Activated naive CD8-positive, alpha-beta T cell treated with anti-CD3 and anti-CD28 coated beads for 36 hours (primary cell): ENCODE results near the gene WDR31. TPM values are rescaled to one million over a fixed set of nuclear protein-coding genes. Genes with fewer than 3 reads are reported as not detected.
A peak's percentile ranks its signal among the peaks of the same experiment; 100 is the strongest.
"Not testable (repeated sequence)": the region's sequence is repeated elsewhere in the genome, so short reads cannot be mapped to it uniquely, and the experiment has no call there.

Experiments used
- DNase-seq: peaks from one replicate; pipeline ENCODE4 v3.0.0; 2021
- H3K27ac Mint-ChIP-seq: one replicate; pipeline ENCODE4 v1.8.0; 2022; ENCODE audit warnings: mild to moderate bottlenecking, moderate library complexity, mixed read lengths
- H3K27me3 Mint-ChIP-seq: one replicate; pipeline ENCODE4 v1.8.0; 2022; ENCODE audit warnings: mild to moderate bottlenecking, mixed read lengths
- H3K36me3 Mint-ChIP-seq: one replicate; pipeline ENCODE4 v1.8.0; 2021; ENCODE audit warnings: mild to moderate bottlenecking, mixed read lengths
- H3K4me1 Mint-ChIP-seq: one replicate; pipeline ENCODE4 v1.8.0; 2021; ENCODE audit warnings: mixed read lengths
- H3K4me3 Mint-ChIP-seq: one replicate; pipeline ENCODE4 v1.8.0; 2022; ENCODE audit warnings: mild to moderate bottlenecking, moderate library complexity, mixed read lengths
- H3K9me3 Mint-ChIP-seq: one replicate; pipeline ENCODE4 v1.8.0; 2022; ENCODE audit warnings: mixed read lengths
- total RNA-seq, 2 experiments: library from RNA; stranded (reverse); gene quantifications; one replicate each; pipeline ENCODE4 v1.2.3, GENCODE V29; 2021

The WDR31 gene
- 1 to 10 TPM; 2.4 to 2.9 TPM for total RNA-seq

DNA sequence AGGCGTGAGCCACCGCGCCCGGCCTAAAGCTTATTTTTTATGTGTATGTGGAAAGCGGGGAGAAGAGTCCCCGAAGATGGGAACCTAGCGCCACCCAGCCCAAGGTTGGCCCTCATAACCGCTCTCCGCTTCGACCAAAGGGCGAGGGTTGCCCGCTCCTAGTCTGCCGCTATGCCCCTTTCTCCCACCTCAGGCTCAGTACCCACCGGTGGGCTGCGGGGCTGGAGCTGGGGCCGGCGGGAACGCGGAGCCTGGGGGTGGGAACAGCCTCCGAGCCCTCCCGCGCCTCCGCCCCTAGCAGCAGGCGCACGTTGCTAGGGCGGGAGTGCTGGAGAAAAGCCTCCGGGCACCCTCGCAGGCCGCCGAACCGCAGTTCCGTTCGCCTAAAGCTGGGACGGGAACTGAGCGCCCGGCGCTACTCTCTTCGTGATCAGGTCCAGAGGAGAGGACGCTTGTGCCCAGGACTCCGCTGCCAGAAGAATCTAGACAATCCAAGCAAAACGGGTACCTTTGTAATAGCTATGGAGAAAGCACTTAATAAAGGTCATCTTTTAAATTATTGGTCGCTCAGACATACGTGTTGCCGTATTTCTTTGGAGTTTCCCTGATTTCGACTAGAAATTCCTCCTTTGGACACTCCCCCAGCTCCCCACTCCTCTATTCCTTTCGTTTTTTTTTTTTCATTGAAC is at the start of gene WDR31:
Gene WDR31, minus strand, starts transcription at position 265 of the 689 bp plus-strand sequence. CDS start 8,253 bp downstream, outside the sequence.
- peaks cover 38% of the 10 kb centered on the region for H3K4me1 Mint-ChIP-seq
- H3K9me3 Mint-ChIP-seq = peaks cover 2% of the 10 kb centered on the region
- H3K4me3 Mint-ChIP-seq = peak within 1 kb of the TSS; percentile 87
- no peaks in the 10 kb centered on the region for H3K36me3 Mint-ChIP-seq
- DNase-seq = peak; percentile 86
- peak within 1 kb of the TSS; percentile 65 for H3K27ac Mint-ChIP-seq
- H3K27me3 Mint-ChIP-seq = peaks cover 6% of the 10 kb centered on the region

- Mint-ChIP-seq H3K9me3 (no peaks in the 10 kb centered on the region), H3K27me3 (no peaks in the 10 kb centered on the region), H3K36me3 (peaks cover 7% of the 10 kb centered on the region), H3K4me1 (no peaks in the 10 kb centered on the region), H3K27ac (no peak overlapping the region), H3K4me3 (no peak overlapping the region)
- DNase-seq = no peak
Observed at GRCh38 chr9:113389451-113389850, 49.4 kb upstream of the WDR31 start.

- peaks cover 7% of the 10 kb centered on the region for H3K36me3 Mint-ChIP-seq
- DNase-seq = no peak
- H3K27ac Mint-ChIP-seq = no peak overlapping the region
- no peak overlapping the region for H3K4me3 Mint-ChIP-seq
- no peaks in the 10 kb centered on the region for H3K27me3 Mint-ChIP-seq
- H3K9me3 Mint-ChIP-seq = no peaks in the 10 kb centered on the region
- H3K4me1 Mint-ChIP-seq = no peaks in the 10 kb centered on the region
Observed at GRCh38 chr9:113388833-113389232, 48.8 kb upstream of the WDR31 start.

GRCh38 chr9:113387560-113388230 is 47.6 kb upstream of the WDR31 start:
- no peaks in the 10 kb centered on the region for H3K27me3 Mint-ChIP-seq
- H3K4me3 Mint-ChIP-seq = no peak overlapping the region
- H3K36me3 Mint-ChIP-seq = peaks cover 7% of the 10 kb centered on the region

GRCh38 chr9:113386571-113387393 is 46.7 kb upstream of the WDR31 start:
- Mint-ChIP-seq H3K9me3 (no peaks in the 10 kb centered on the region), H3K36me3 (peaks cover 7% of the 10 kb centered on the region), H3K27me3 (no peaks in the 10 kb centered on the region)

More at GRCh38 chr9:113387560-113388230, 47.6 kb upstream of the WDR31 start:
- DNase-seq = no peak
- no peaks in the 10 kb centered on the region for H3K4me1 Mint-ChIP-seq
- no peaks in the 10 kb centered on the region for H3K9me3 Mint-ChIP-seq
- H3K27ac Mint-ChIP-seq = no peak overlapping the region

DNA sequence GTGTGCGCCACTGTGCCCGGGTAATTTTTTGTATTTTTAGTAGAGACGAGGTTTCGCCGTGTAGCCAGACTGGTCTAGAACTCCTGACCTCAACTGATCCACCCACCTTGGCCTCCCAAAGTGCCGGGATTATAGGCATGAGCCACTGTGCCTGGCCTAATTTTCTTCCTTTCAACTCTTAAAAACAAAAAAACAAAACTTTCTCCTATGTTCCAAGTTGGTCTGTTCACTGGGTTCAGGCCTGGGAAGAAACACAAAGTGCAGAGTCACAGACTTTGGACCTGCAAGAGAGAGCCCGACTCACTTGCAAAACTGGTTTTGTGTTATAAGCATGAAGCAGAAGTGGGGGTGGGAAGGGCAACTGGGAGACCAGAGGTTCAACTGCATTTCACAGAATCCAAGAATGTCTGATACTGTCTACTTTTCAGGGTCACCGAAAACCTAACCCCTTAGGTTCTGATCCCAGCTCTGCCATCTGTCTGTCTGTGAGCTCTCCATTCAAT is 41.9 kb upstream of the WDR31 start:
- H3K9me3 Mint-ChIP-seq = no peaks in the 10 kb centered on the region
- H3K27ac Mint-ChIP-seq = no peak overlapping the region
- no peak overlapping the region for H3K4me3 Mint-ChIP-seq
- no peaks in the 10 kb centered on the region for H3K27me3 Mint-ChIP-seq
- H3K36me3 Mint-ChIP-seq = no peaks in the 10 kb centered on the region
- peaks cover 1% of the 10 kb centered on the region for H3K4me1 Mint-ChIP-seq
- no peak for DNase-seq

More at GRCh38 chr9:113386571-113387393, 46.7 kb upstream of the WDR31 start:
- H3K4me1 Mint-ChIP-seq = no peaks in the 10 kb centered on the region
- DNase-seq = no peak
- no peak overlapping the region for H3K4me3 Mint-ChIP-seq
- no peak overlapping the region for H3K27ac Mint-ChIP-seq

DNA sequence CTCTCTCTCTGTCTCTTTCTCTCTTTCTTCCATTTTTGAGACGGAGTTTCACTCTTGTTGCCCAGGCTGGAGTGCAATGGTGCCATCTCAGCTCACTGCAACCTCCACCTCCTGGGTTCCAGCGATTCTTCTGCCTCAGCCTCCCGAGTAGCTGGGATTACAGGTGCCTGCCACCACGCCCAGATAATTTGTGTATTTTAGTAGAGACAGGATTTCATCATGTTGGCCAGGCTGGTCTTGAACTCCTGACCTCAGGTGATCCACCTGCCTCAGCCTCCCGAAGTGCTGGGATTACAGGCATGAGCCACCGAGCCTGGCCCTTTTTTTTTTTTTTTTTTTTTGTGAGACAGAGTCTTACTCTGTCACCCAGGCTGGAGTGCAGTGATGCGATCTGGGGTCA is 41.4 kb upstream of the WDR31 start:
- not testable (repeated sequence) for H3K4me3 Mint-ChIP-seq, H3K27me3 Mint-ChIP-seq, H3K4me1 Mint-ChIP-seq, H3K27ac Mint-ChIP-seq, H3K9me3 Mint-ChIP-seq, H3K36me3 Mint-ChIP-seq, DNase-seq

DNA sequence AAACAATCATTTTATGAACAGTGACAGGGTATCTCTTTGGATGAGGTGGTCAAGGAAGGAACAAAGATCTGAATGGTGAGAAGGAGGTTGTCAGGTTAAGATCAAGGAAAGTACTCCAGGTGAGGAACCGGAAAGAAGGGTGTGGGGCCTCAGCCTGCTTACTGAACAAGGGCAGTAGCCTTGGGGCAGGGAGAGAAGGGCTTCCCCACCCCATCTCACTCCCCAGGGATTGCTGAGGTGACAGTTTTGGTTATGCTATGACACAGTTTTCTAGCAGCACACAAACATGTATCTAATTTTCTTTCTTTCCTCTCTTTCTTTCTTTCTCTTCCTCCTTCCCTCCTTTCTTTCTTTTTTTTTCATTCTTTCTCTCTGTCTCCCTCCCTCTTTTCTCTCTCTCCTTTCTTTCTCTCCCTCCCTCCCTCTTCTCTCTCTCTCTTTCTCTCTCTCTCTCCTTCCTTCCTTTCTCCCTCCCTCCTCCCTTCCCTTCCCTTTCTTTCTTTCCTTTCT is 40.8 kb upstream of the WDR31 start:
- Mint-ChIP-seq H3K36me3 (no peaks in the 10 kb centered on the region), H3K4me1 (peaks cover 2% of the 10 kb centered on the region), H3K27ac (no peak overlapping the region), H3K9me3 (no peaks in the 10 kb centered on the region), H3K4me3 (no peak overlapping the region), H3K27me3 (no peaks in the 10 kb centered on the region)
- DNase-seq = no peak

DNA sequence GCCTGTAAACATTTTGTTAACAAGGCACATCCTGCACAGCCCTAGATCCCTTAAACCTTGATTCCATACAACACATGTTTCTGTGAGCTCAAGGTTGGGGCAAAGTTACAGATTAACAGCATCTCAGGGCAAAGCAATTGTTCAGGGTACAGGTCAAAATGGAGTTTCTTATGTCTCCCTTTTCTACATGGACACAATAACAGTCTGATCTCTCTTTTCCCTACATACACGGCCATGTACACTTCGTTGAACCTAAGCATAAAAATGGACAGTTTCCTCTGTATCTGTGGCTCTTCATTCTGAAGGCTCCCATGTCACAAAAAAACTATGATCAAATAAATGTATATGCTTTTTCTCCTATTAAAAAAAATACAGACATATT is 39.7 kb upstream of the WDR31 start:
- H3K27ac Mint-ChIP-seq, H3K4me3 Mint-ChIP-seq, H3K27me3 Mint-ChIP-seq, DNase-seq, H3K36me3 Mint-ChIP-seq, H3K9me3 Mint-ChIP-seq: not testable (repeated sequence)
- peaks cover 12% of the 10 kb centered on the region for H3K4me1 Mint-ChIP-seq

DNA sequence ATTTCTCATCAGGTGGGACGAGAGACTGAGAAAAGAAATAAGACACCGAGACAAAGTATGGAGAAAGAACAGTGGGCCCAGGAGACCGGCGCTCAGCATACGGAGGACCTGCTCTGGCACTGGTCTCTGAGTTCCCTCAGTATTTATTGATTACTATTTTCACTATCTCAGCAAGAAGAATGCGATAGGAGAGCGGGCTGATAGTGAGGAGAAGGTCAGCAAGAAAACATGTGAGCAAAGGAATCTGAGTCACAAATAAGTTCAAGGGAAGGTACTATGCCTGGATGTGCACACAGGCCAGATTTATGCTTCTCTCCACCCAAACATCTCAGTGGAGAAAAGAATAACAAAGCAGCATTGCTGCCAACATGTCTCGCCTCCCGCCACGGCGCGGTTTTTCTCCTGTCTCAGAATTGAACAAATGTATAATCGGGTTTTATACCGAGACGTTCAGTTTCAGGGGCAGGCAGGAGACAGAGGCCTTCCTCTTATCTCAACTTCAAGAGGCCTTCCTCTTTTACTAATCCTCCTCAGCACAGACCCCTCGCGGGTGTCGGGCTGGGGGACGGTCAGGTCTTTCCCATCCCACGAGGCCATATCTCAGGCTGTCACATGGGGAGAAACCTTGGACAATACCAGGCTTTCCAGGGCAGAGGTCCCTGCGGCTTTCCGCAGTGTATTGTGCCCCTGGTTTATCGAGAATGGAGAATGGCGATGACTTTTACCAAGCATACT is 39.2 kb upstream of the WDR31 start:
- not testable (repeated sequence) for H3K27ac Mint-ChIP-seq, H3K4me3 Mint-ChIP-seq, H3K9me3 Mint-ChIP-seq, DNase-seq, H3K27me3 Mint-ChIP-seq, H3K36me3 Mint-ChIP-seq
- peaks cover 14% of the 10 kb centered on the region for H3K4me1 Mint-ChIP-seq

GRCh38 chr9:113376634-113377567 is 36.8 kb upstream of the WDR31 start, which contains the start of gene HDHD3:
Gene HDHD3 (minus strand): TSS chr9:113376986. CDS start chr9:113374354, 2,632 bp downstream.
- Mint-ChIP-seq H3K4me1 (peaks cover 14% of the 10 kb centered on the region), H3K27me3 (no peaks in the 10 kb centered on the region), H3K36me3 (peaks cover 8% of the 10 kb centered on the region), H3K9me3 (no peaks in the 10 kb centered on the region), H3K27ac (peak within 1 kb of the TSS; percentile 79), H3K4me3 (peak within 1 kb of the TSS; percentile 83)
- peak; percentile 84 for DNase-seq

DNA sequence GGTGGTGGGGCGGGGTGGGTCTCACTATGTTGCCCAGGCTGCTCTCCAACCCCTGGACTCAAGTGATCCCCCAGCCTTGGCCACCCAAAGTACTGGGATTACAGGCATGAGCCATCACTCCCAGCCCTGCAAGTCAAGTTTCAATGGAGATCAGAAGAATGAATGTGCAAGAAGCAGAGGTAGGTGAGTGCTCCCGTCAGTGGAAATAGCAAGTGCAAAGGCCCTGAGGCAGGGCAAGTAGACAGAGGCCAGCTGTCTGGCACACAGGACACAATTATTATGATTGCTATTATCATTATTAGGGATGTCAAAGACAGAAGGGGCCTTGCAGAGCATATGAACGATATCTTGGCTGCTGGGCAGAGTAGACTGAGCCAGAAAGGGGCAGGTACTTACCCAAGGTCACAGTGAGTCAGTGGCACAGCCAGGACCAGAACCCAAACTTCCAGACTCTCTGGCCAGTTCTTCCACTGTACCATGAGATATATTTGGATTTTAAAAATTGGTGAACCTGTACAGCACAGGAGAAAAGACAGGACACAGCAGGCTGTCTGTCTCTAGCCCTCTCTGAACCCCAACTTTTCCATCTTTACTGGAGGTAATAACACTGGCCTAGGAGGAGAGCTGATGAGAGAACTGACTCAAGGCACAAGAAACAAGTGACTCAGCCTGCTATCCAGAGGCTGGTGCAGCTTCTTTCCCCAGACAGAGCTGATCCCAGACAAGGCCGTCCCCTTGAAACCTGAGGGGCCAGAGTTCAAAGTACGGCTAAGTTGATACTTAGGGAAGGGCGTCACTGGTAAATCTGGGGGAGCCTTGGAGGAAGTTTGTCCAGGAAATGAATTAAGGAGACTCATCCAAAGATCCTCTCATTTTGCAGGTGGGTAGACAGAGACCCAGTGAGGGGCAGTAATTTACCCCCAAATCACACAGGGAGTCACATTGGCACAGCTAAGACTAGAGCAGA is 35.3 kb upstream of the WDR31 start:
- peak overlapping the region; percentile 78 for H3K27ac Mint-ChIP-seq
- H3K27me3 Mint-ChIP-seq = no peaks in the 10 kb centered on the region
- no peaks in the 10 kb centered on the region for H3K9me3 Mint-ChIP-seq
- peaks cover 8% of the 10 kb centered on the region for H3K36me3 Mint-ChIP-seq
- H3K4me3 Mint-ChIP-seq = peak overlapping the region; percentile 83
- DNase-seq = no peak
- peaks cover 14% of the 10 kb centered on the region for H3K4me1 Mint-ChIP-seq
